H9 (cell line): ENCODE data around the gene JTB. TPM values are rescaled to one million over a fixed set of nuclear protein-coding genes. Genes with fewer than 3 reads are reported as not detected.

Experiments used
- DNase-seq: peaks from one replicate; pipeline ENCODE4 v3.0.0-alpha.2; 2017
- H2AFZ ChIP-seq: one replicate; pipeline ENCODE4 v1.6.1; 2013; ENCODE audit warnings: mild to moderate bottlenecking, low read length, control low read depth, moderate library complexity
- H2AK5ac ChIP-seq: 2 replicates; pipeline ENCODE4 v1.6.1; 2013; ENCODE audit warnings: low read length, control low read depth, mixed read lengths; ENCODE audit not compliant: insufficient read length
- H2BK120ac ChIP-seq: one replicate; pipeline ENCODE4 v1.6.1; 2013; ENCODE audit warnings: low read depth, mild to moderate bottlenecking, low read length, control low read depth, inconsistent platforms; ENCODE audit not compliant: poor library complexity, severe bottlenecking
- H2BK12ac ChIP-seq: 2 replicates; pipeline ENCODE4 v1.6.1; 2013; ENCODE audit warnings: low read length, control low read depth, mixed read lengths, low read depth; ENCODE audit not compliant: insufficient read length
- H2BK15ac ChIP-seq: 2 replicates; pipeline ENCODE4 v1.6.1; 2013; ENCODE audit warnings: low read depth, low read length, control low read depth
- H2BK20ac ChIP-seq: one replicate; pipeline ENCODE4 v1.6.1; 2013; ENCODE audit warnings: low read depth, mild to moderate bottlenecking, low read length, control low read depth, inconsistent platforms; ENCODE audit not compliant: poor library complexity, severe bottlenecking
- H2BK5ac ChIP-seq: 2 replicates; pipeline ENCODE4 v1.6.1; 2013; ENCODE audit warnings: low read length, control low read depth, mixed read lengths; ENCODE audit not compliant: insufficient read length
- H3K14ac ChIP-seq: 2 replicates; pipeline ENCODE4 v1.6.1; 2013; ENCODE audit warnings: low read length, control low read depth; ENCODE audit not compliant: insufficient read depth
- H3K18ac ChIP-seq: 2 replicates; pipeline ENCODE4 v1.6.1; 2013; ENCODE audit warnings: low read depth, mild to moderate bottlenecking, mixed read lengths, low read length, control low read depth; ENCODE audit not compliant: insufficient read length
- H3K23ac ChIP-seq: 2 replicates; pipeline ENCODE4 v1.6.1; 2013; ENCODE audit warnings: low read length, control low read depth, mixed read lengths, low read depth; ENCODE audit not compliant: insufficient read length
- H3K23me2 ChIP-seq: 2 replicates; pipeline ENCODE4 v1.6.1; 2013; ENCODE audit warnings: low read depth, mild to moderate bottlenecking, mixed read lengths, low read length, control low read depth; ENCODE audit not compliant: insufficient read length, poor library complexity, severe bottlenecking
- H3K27ac ChIP-seq: 2 replicates; pipeline ENCODE4 v1.5.1; 2013; ENCODE audit warnings: low read length, control low read depth, mixed read lengths, low read depth; ENCODE audit not compliant: insufficient read length
- H3K27me3 ChIP-seq: 2 replicates; pipeline ENCODE4 v1.6.1; 2013; ENCODE audit warnings: low read length, control low read depth, inconsistent platforms; ENCODE audit not compliant: insufficient read depth
- H3K4ac ChIP-seq: 2 replicates; pipeline ENCODE4 v1.6.1; 2013; ENCODE audit warnings: low read depth, mild to moderate bottlenecking, control low read depth, inconsistent platforms, low read length, moderate library complexity
- H3K4me1 ChIP-seq: 2 replicates; pipeline ENCODE4 v1.6.1; 2013; ENCODE audit warnings: low read length, control low read depth, inconsistent platforms; ENCODE audit not compliant: insufficient read depth
- H3K4me2 ChIP-seq: 2 replicates; pipeline ENCODE4 v1.6.1; 2013; ENCODE audit warnings: low read length, control low read depth, mixed read lengths; ENCODE audit not compliant: insufficient read length, insufficient read depth
- H3K56ac ChIP-seq: 2 replicates; pipeline ENCODE4 v1.6.1; 2013; ENCODE audit warnings: low read depth, mild to moderate bottlenecking, mixed read lengths, low read length, control low read depth; ENCODE audit not compliant: insufficient read length
- H3K79me1 ChIP-seq: 2 replicates; pipeline ENCODE4 v1.6.1; 2013; ENCODE audit warnings: low read depth, mild to moderate bottlenecking, moderate library complexity, low read length, control low read depth, inconsistent platforms; ENCODE audit not compliant: insufficient read depth, poor library complexity, severe bottlenecking
- H3K79me2 ChIP-seq: 2 replicates; pipeline ENCODE4 v1.6.1; 2013; ENCODE audit warnings: low read length, control low read depth, inconsistent platforms; ENCODE audit not compliant: insufficient read depth
- H3K9ac ChIP-seq: 2 replicates; pipeline ENCODE4 v1.6.1; 2013; ENCODE audit warnings: low read length, control low read depth, mixed read lengths; ENCODE audit not compliant: insufficient read length; ENCODE audit errors: extremely low read depth
- H3K9me3 ChIP-seq: one replicate; pipeline ENCODE4 v1.6.1; 2013; ENCODE audit warnings: low read depth, low read length, inconsistent platforms; ENCODE audit not compliant: control insufficient read depth
- H3T11ph ChIP-seq: one replicate; pipeline ENCODE4 v1.6.1; 2013; ENCODE audit warnings: mild to moderate bottlenecking, low read length, control low read depth, inconsistent platforms
- H4K20me1 ChIP-seq: one replicate; pipeline ENCODE4 v1.6.1; 2013; ENCODE audit not compliant: control insufficient read depth, insufficient read length, insufficient read depth
- H4K5ac ChIP-seq: 2 replicates; pipeline ENCODE4 v1.6.1; 2013; ENCODE audit warnings: low read depth, mild to moderate bottlenecking, mixed read lengths, low read length, control low read depth; ENCODE audit not compliant: insufficient read length
- H4K8ac ChIP-seq: replicated peaks from 2 replicates; pipeline ENCODE4 v1.6.1; 2013; ENCODE audit warnings: low read length, control low read depth, mixed read lengths, low read depth; ENCODE audit not compliant: insufficient read length
- H4K91ac ChIP-seq: 2 replicates; pipeline ENCODE4 v1.6.1; 2013; ENCODE audit warnings: low read depth, mild to moderate bottlenecking, moderate library complexity, mixed read lengths, low read length, control low read depth; ENCODE audit not compliant: insufficient read length
- H3K27ac Mint-ChIP-seq, 3 experiments: 2 replicates in 2 of 3; 3 replicates in 1 of 3; pipeline ENCODE4 v1.8.0; 2020 to 2021; ENCODE audit warnings: mixed read lengths in 3 of 3, mild to moderate bottlenecking in 1 of 3, moderate library complexity in 1 of 3
- H3K27me3 Mint-ChIP-seq: 2 replicates; pipeline ENCODE4 v1.8.0; 2021; ENCODE audit warnings: low read depth, mild to moderate bottlenecking, moderate library complexity, mixed read lengths
- H3K36me3 Mint-ChIP-seq, 3 experiments: 2 replicates in 2 of 3; 3 replicates in 1 of 3; pipeline ENCODE4 v1.8.0; 2020 to 2021; ENCODE audit warnings: low read depth in 3 of 3, mixed read lengths in 3 of 3; ENCODE audit not compliant: insufficient read depth in 1 of 3
- H3K4me1 Mint-ChIP-seq, 2 experiments: 2 replicates each; pipeline ENCODE4 v1.8.0; 2020; ENCODE audit warnings: mixed read lengths in 2 of 2
- H3K4me3 Mint-ChIP-seq, 2 experiments: 2 replicates in 1 of 2; 3 replicates in 1 of 2; pipeline ENCODE4 v1.8.0; 2020 to 2021; ENCODE audit warnings: mild to moderate bottlenecking in 2 of 2, mixed read lengths in 2 of 2, moderate library complexity in 1 of 2
- H3K9me3 Mint-ChIP-seq, 2 experiments: 2 replicates in 1 of 2; 3 replicates in 1 of 2; pipeline ENCODE4 v1.8.0; 2020; ENCODE audit warnings: mild to moderate bottlenecking in 2 of 2, mixed read lengths in 2 of 2, moderate library complexity in 1 of 2
- WGBS: extraction: QIAGEN DNeasy Blood & Tissue Kit; methylation state at CpG from one replicate; pipeline ENCODE4 v1.1.7; 2013; ENCODE audit warnings: missing lambda C conversion rate, low lambda C conversion rate, mixed read lengths; ENCODE audit not compliant: insufficient read length; ENCODE audit errors: extremely low coverage; 5-methylcytosine and 5-hydroxymethylcytosine counted together
- total RNA-seq: library from RNA; stranded (reverse); gene quantifications from 2 replicates; pipeline ENCODE4 v1.2.1, GENCODE V29; 2021
- TF ChIP-seq, protein P1 (sequence below): fragments of 200-600 bp; sonication (generic); conservative IDR thresholded peaks from 3 replicates; pipeline ENCODE4 v1.8.0; 2021; ENCODE audit warnings: antibody characterized with exemption, mild to moderate bottlenecking

The JTB gene
- total RNA-seq, 1 experiment from 2014 or later: 85.4 TPM

DNA sequence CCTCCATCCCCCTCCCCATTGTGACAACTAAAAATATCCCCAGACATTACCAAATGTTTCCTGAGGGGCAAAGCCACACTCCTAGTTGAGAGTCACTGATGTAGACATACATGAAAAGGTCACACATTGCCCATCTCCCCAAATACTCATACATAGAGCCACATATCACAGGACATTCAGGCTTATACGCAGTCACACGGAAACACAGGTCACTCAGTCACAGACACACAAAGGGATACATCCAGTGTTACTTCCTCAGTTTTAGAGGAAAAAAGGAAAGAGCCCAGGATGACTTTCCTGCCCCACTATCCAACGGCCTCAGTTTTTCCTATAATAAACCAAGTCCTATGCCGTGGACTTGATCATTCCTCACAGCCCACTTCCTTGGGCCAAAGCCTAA, 16.1 kb downstream of the JTB start:
- H4K5ac ChIP-seq: no peak overlapping the region
- H3K27me3 Mint-ChIP-seq: no peaks in the 10 kb centered on the region
- H2BK5ac ChIP-seq: no peak overlapping the region
- H3K4me2 ChIP-seq: peak overlapping the region; percentile 96
- no peak overlapping the region for H4K8ac ChIP-seq
- H3K14ac ChIP-seq: no peak overlapping the region
- no CpG with 5 or more reads among the region's 4 CpGs for WGBS
- no peaks in the 10 kb centered on the region for H3K27me3 ChIP-seq
- peaks cover 48 to 63% of the 10 kb centered on the region in 2 experiments for H3K4me1 Mint-ChIP-seq
- H3K27ac ChIP-seq: no peak overlapping the region
- H2AFZ ChIP-seq: no peak overlapping the region
- H3K56ac ChIP-seq: no peak overlapping the region
- no peaks in the 10 kb centered on the region for H4K20me1 ChIP-seq
- no peak overlapping the region for H2BK120ac ChIP-seq
- TF ChIP-seq, protein P1, sequence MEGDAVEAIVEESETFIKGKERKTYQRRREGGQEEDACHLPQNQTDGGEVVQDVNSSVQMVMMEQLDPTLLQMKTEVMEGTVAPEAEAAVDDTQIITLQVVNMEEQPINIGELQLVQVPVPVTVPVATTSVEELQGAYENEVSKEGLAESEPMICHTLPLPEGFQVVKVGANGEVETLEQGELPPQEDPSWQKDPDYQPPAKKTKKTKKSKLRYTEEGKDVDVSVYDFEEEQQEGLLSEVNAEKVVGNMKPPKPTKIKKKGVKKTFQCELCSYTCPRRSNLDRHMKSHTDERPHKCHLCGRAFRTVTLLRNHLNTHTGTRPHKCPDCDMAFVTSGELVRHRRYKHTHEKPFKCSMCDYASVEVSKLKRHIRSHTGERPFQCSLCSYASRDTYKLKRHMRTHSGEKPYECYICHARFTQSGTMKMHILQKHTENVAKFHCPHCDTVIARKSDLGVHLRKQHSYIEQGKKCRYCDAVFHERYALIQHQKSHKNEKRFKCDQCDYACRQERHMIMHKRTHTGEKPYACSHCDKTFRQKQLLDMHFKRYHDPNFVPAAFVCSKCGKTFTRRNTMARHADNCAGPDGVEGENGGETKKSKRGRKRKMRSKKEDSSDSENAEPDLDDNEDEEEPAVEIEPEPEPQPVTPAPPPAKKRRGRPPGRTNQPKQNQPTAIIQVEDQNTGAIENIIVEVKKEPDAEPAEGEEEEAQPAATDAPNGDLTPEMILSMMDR: no peak
- H3K79me1 ChIP-seq: peaks cover 15% of the 10 kb centered on the region
- H3K36me3 Mint-ChIP-seq: peaks cover 33 to 40% (median 36%) of the 10 kb centered on the region in 3 experiments
- H3K23ac ChIP-seq: no peak overlapping the region
- no peak overlapping the region for H4K91ac ChIP-seq
- no peaks in the 10 kb centered on the region for H3K9me3 ChIP-seq
- no peak overlapping the region for H2BK20ac ChIP-seq
- peak overlapping the region; percentile 89 to 94 for H3K4me3 Mint-ChIP-seq
- no peak overlapping the region for H3T11ph ChIP-seq
- no peak overlapping the region for H3K4ac ChIP-seq
- H2BK12ac ChIP-seq: no peak overlapping the region
- peak overlapping the region; percentile 96 for H3K9ac ChIP-seq
- H2BK15ac ChIP-seq: no peak overlapping the region
- DNase-seq: no peak
- H3K18ac ChIP-seq: no peak overlapping the region
- peak overlapping the region; percentile 90 to 97 (median 92); a peak in 5 of 7 replicates for H3K27ac Mint-ChIP-seq
- H2AK5ac ChIP-seq: no peak overlapping the region
- peaks cover 31% of the 10 kb centered on the region; the same call in 1 of the 2 replicates for H3K79me2 ChIP-seq
- H3K4me1 ChIP-seq: no peaks in the 10 kb centered on the region
- peaks cover 0 to 4% of the 10 kb centered on the region in 2 experiments; a peak in 2 of 5 replicates for H3K9me3 Mint-ChIP-seq
- H3K23me2 ChIP-seq: peaks cover 29% of the 10 kb centered on the region
